ENCODE measurements around the gene OR10H5.
"Not testable (repeated sequence)": the region's sequence is repeated elsewhere in the genome, so short reads cannot be mapped to it uniquely, and the experiment has no call there.

The OR10H5 gene

GRCh38 chr19:15843894-15844222 lies 56.4 kb downstream of the OR10H5 start:
- DNase-seq (ENCODE audit: low read depth) = not testable (repeated sequence)

GRCh38 chr19:15846923-15847322 lies 59.5 kb downstream of the OR10H5 start:
- no peak for DNase-seq (ENCODE audit: low read depth)

DNA sequence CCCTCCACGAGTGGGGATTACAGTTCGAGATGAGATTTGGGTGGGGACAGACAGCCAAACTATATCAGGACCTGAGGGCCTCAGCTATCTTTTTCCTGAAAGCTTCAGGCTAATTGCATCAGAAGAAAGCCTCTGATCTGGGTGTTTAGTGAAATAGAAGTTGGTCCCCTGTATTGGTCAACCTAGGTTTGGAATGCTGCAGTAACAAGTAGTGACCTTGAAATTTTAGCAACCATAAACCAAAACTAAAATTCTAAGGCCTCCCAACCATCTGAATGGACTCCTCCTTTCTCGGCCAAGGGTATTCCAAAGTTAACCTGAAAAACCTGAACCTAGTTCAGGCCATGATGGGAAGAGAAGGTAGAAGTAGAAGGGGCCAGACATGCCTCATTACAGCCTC lies 62.9 kb downstream of the OR10H5 start:
- no peak for DNase-seq (ENCODE audit: low read depth)
